HG03139 (cell line): ENCODE data around the gene OR4C12.
"Not testable (repeated sequence)": the region's sequence is repeated elsewhere in the genome, so short reads cannot be mapped to it uniquely, and the experiment has no call there.

ENCODE experiments used
- ATAC-seq: cut with Tn5 transposase; IDR thresholded peaks from one replicate; pipeline ENCODE4 v1.9.1; 2021; ENCODE audit not compliant: unreplicated experiment

The OR4C12 gene

GRCh38 chr11:49982435-49982834 is at the start of gene OR4C12:
Gene OR4C12, minus strand, starts transcription at chr11:49982535. Its CDS starts 34 bp downstream, at chr11:49982501.
- not testable (repeated sequence) for ATAC-seq

- ATAC-seq, result no peak
Observed at GRCh38 chr11:50030193-50030592, 47.9 kb upstream of the OR4C12 start.

GRCh38 chr11:49995565-49995964 is 13.2 kb upstream of the OR4C12 start:
- no peak for ATAC-seq

- not testable (repeated sequence) for ATAC-seq
Observed at GRCh38 chr11:49973439-49973838, 8.9 kb downstream of the OR4C12 start.

- no peak for ATAC-seq
Observed at GRCh38 chr11:49952091-49952490, 30.2 kb downstream of the OR4C12 start, which contains the start of gene OR4C13. Gene OR4C13, plus strand, starts transcription at chr11:49952391. Its CDS starts 32 bp downstream, at chr11:49952423.

GRCh38 chr11:49948701-49949100 is 33.6 kb downstream of the OR4C12 start:
- ATAC-seq, result not testable (repeated sequence)
